GM21515 (cell line): ENCODE measurements around the gene STAG1.
"Not testable (repeated sequence)": the region's sequence is repeated elsewhere in the genome, so short reads cannot be mapped to it uniquely, and the experiment has no call there.

Source experiments
- ATAC-seq: cut with Tn5 transposase; IDR thresholded peaks from one replicate; pipeline ENCODE4 v1.9.1; 2021; ENCODE audit not compliant: unreplicated experiment

STAG1 gene

DNA sequence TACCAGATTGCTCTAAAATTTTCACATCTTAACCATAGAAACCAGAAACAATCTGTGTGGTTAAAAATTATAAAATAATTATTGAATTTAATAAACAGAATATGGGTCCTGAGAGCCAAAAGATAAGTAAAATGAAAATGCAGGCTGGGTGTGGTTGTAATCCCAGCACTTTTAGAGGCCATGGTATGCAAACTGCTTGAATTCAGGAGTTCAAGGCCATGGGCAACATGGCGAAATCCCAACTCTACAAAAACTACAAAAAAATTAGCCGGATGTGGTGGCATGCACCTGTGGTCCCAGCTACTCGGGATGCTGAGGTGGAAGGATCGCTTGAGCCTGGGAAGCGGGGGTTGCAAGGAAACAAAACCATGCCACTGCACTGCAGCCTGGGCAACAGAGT lies 236.1 kb downstream of the STAG1 start:
- ATAC-seq = no peak

- ATAC-seq = not testable (repeated sequence)
These were observed 237.6 kb downstream of the STAG1 start for GRCh38 chr3:136514533-136514932.

DNA sequence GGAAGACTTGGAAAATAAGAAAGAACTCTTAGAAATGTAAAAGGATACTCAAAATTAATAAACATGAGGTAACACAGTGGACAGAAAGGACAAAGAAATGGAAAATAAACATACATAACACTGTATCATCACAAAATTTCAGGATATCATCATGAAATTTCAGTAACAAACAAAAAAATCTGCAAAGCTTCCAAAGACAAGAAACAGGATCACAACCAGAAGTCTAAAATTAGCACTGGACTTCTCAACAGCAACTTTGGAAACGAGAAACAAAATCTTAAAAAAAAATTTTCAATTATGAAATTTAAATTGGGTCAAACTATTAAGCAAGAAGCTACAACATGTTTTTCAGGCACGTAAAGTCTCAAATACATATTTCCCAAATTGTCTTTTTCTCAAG lies 238.8 kb downstream of the STAG1 start:
- ATAC-seq = no peak

- no peak for ATAC-seq
These were observed 239.8 kb downstream of the STAG1 start for GRCh38 chr3:136512381-136512780.

- no peak for ATAC-seq
These were observed 246.5 kb downstream of the STAG1 start for GRCh38 chr3:136505676-136506075.

GRCh38 chr3:136503056-136503455 lies 249.1 kb downstream of the STAG1 start:
- no peak for ATAC-seq

DNA sequence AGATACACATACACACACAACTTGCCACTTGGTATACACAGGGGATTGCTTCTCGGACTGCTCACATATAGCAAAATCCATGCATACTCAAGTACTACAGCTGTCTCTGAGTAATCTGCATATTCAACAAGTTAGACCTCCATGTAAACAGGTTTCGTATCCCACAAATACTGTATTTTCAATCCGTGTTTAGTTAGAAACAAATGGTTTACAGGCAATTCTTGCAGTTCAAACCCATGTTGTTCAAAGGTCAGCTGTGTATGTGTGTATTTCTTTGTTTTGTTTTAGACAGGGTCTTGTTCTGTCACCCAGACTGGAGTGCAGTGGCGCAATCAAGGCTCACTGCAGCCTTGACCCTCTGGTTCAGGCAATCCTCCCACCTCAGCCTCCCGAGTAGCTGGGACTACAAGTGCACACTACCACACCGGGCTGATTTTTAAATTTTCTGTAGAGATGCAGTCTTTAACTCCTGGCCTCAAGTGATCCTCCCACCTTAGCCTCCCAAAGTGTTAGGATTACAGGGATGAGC lies 253.2 kb downstream of the STAG1 start:
- ATAC-seq = no peak

GRCh38 chr3:136495213-136495612 lies 257.0 kb downstream of the STAG1 start:
- ATAC-seq = no peak

GRCh38 chr3:136490646-136491405 lies 261.4 kb downstream of the STAG1 start:
- no peak for ATAC-seq

DNA sequence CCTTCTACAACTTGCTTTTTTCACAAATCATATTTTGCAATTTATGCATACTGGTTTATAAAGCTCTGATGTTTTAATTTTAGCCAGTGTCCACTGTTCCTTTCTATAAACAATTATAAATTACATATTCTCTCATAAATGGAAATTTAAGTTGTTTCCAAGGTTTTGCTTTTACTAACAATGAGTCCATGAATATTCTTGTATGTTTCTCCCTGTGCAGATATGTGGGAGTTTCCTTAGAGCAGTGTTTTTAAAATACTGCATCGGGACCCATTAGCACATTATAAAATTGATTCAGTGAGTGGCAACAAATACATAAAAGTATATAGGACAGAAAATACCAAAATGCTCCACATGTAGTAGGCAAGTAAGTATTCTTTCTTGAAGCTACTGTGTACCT lies 266.4 kb downstream of the STAG1 start:
- ATAC-seq = no peak

DNA sequence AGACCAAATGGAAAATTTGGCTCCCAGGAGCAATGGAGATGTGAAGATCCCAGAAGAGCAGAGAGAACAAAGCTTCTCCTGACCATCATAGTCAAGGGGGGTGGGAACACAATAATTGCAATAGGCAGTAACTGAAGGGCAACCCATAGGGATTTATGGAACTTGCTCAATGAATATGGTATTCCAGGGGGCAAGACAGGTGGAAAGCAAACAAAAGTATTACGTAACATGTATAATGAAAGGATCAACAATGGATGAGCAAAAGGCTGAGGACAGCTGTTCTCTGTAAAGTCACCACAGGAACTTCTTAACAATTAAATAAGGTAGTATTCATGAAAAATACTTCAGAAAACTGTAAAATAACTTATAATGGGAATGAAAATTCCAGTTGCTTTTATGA lies 275.9 kb downstream of the STAG1 start:
- no peak for ATAC-seq

- not testable (repeated sequence) for ATAC-seq
These were observed 277.3 kb downstream of the STAG1 start for GRCh38 chr3:136474876-136475275.

DNA sequence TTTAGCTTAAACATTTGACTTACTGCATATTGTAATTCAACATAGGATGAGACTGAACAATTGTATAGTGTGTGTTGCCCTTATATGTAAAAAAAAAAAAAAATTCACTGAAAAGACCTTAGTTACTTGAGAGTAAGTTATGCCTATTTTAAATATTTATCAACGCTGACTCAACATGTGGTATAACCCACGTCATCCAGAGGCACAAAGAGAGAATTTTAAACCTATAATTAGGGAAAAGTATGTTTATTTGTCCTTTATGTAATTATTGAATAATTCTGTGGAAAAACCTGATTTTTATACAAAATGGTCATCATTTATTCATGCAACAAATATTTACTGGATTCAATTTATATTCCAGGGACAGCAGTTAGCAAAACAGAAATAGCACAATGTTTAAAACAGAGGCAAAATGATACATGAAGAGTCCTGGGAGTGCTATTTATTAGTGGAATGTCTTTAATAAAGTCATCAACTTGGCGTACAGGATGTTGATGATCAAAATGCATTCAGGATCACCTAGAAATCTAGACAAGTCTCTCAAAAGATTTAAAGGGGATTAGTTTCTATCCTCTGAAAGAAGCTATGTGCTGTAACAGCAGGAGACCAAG lies 278.4 kb downstream of the STAG1 start:
- no peak for ATAC-seq

GRCh38 chr3:136465296-136465695 lies 286.9 kb downstream of the STAG1 start:
- no peak for ATAC-seq

- no peak for ATAC-seq
These were observed 287.7 kb downstream of the STAG1 start for GRCh38 chr3:136464502-136464901.

- ATAC-seq = no peak
These were observed 289.0 kb downstream of the STAG1 start for GRCh38 chr3:136463170-136463569.

- no peak for ATAC-seq
These were observed 294.4 kb downstream of the STAG1 start for GRCh38 chr3:136457793-136458192.

DNA sequence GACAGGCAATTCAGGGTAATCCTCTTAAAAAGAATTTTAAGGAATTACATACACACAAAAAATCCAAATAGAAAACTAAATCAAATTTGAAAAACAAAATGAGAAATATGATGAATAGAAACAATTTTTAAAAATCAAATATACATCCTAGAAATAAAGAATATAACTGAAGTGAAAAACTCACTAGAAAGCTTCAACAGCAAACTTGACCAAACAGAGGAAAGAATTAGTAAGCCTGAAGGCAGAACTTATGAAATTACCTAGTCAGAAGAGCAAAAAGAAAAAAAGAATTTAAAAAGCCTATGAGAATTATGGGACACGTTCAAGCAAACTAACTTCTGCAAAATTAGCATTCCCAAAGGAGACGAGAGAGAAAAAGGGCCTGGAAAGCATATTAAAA lies 296.0 kb downstream of the STAG1 start:
- ATAC-seq = no peak

GRCh38 chr3:136444581-136444980 lies 307.6 kb downstream of the STAG1 start:
- ATAC-seq = no peak

DNA sequence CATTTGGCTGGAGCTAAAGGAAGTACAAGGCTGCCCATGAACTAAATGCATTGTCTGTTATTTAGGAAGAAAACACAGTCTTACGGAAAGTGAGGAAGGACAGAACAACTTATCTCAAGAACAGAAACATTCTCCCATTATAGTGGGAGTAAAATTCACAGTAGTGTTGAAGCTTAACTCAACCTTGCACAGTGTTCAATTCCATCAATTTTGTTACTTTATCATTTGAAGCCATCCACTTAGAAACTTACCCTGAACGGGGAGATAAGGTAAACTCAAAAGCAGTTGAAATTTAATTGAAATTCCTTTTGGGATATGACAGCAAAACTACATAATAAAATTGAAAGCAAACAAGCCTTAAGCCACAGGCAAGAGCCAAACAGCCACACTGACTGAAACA lies 315.1 kb downstream of the STAG1 start:
- ATAC-seq = no peak

DNA sequence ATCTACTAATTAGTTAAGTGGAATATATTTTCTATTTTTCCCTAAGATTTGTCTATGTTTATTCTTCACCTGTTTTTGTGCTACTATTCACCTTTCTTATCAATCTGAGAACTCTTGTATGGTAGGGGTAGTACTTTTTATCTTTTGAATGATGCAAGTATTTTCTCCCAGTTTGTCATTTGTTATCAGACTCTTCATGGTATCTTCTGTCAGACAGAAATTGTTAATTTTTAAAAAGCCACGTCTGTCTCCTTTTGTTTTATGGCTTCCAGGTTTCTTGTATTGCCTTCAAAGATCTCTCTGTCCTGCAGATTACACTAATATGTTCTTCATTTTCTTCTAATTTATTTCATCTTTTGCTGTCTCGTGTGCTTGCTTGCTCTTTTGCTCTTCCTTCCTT lies 317.7 kb downstream of the STAG1 start:
- no peak for ATAC-seq

GRCh38 chr3:136432685-136433084 lies 319.5 kb downstream of the STAG1 start:
- no peak for ATAC-seq

- no peak for ATAC-seq
These were observed 324.0 kb downstream of the STAG1 start for GRCh38 chr3:136428167-136428566.
